Bronchial smooth muscle cell (primary cell): ENCODE data around the gene BSN. TPM values are rescaled to one million over a fixed set of nuclear protein-coding genes. Genes with fewer than 3 reads are reported as not detected.

Experiments
- total RNA-seq: library from RNA; depleted of rRNA; stranded (reverse); fragments of >200 nt; gene quantifications from 2 replicates; pipeline ENCODE4 v1.2.1, GENCODE V29; 2014

The BSN gene, protein sequence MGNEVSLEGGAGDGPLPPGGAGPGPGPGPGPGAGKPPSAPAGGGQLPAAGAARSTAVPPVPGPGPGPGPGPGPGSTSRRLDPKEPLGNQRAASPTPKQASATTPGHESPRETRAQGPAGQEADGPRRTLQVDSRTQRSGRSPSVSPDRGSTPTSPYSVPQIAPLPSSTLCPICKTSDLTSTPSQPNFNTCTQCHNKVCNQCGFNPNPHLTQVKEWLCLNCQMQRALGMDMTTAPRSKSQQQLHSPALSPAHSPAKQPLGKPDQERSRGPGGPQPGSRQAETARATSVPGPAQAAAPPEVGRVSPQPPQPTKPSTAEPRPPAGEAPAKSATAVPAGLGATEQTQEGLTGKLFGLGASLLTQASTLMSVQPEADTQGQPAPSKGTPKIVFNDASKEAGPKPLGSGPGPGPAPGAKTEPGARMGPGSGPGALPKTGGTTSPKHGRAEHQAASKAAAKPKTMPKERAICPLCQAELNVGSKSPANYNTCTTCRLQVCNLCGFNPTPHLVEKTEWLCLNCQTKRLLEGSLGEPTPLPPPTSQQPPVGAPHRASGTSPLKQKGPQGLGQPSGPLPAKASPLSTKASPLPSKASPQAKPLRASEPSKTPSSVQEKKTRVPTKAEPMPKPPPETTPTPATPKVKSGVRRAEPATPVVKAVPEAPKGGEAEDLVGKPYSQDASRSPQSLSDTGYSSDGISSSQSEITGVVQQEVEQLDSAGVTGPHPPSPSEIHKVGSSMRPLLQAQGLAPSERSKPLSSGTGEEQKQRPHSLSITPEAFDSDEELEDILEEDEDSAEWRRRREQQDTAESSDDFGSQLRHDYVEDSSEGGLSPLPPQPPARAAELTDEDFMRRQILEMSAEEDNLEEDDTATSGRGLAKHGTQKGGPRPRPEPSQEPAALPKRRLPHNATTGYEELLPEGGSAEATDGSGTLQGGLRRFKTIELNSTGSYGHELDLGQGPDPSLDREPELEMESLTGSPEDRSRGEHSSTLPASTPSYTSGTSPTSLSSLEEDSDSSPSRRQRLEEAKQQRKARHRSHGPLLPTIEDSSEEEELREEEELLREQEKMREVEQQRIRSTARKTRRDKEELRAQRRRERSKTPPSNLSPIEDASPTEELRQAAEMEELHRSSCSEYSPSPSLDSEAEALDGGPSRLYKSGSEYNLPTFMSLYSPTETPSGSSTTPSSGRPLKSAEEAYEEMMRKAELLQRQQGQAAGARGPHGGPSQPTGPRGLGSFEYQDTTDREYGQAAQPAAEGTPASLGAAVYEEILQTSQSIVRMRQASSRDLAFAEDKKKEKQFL (N-terminal part only)
- under 0.01 TPM in 2 replicates for total RNA-seq

DNA sequence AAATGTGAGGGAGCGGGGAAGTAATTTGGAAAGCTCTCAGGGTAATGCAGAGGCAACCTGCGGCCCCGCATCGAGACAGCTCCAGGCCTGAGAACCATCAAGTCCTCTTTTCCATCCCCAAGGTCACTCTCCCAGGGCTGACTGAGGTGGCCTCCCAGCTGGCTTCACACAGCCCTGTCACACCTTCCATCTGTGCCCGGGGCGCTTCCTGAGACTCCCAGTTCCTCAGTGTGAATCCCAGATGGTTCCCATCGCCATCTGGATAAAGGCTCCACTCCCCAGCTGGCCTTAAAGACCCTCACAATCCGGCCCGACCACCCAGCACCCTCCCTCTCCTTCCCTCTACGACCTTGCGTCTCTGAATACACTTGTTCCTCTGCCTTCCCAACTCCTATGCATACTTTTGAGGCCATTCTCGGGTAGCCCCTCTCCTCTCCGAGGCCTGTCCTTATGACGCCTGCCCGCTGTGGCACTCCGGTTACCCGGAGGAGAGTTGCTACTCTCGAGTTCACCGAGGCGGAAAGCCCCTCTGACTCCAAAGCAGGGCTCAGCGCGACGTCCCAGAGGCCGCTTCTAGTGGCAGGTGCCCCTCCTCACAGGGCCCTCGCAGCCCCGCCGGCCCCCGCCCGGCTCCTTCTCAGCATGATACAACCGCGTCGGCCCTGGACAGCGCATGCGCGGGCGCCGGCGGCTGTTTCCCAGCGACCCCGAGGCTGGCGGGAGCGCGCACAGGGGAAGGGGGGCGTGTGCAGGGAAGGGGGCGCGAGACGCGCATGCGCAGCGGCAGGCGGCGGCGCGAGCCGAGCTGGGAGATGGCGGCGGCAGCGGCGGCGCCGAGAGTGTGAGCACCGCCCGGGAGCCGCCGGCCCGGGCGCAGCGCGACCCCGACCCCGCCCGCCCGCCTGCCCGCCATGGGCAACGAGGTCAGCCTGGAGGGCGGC is at the start of gene BSN:
TSS of gene BSN (plus strand) at position 786 of the 941 bp plus-strand sequence. CDS start at position 912, 126 bp downstream.

DNA sequence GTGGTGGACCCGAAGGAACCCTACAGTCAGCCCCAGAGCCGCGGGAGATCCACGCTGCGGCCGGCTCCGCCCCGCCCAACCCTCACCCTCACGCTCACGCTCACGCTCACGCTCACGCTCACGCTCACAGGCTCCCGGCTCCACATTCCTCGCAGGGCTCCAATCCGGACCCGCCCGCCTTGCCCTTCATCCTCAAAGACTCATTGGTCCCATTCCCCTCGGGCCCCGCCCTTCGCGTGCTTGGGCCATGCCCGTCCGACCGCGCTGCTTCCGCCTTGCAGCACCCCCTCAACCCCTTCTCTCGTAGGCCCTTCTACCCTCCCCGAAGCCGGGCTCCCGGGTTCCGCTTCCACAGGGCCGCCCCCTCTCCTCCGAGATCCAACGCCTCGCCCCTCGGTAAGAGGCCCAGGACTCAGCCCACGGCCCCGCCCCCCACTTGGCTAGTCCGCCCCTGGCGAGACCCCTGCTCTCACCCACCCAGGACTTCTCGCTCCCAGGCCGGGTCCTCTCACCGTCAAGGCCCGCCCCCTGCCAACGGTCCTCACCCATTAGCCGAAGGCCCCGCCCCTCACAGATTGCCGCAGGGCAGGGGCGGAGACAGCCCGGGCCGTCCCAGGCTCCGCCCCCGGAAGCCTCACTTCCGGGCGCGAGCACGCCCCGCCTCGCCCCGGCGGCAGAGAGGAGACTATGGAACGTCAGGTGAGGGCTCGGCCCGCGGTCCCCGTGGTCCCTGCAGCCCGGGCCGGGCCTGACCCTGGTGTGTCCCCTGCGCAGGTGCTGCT is 119.6 kb downstream of the BSN start, which contains the start of gene APEH:
TSS of gene APEH (plus strand) at position 637 of the 782 bp plus-strand sequence. CDS start at position 688, 51 bp downstream.

DNA sequence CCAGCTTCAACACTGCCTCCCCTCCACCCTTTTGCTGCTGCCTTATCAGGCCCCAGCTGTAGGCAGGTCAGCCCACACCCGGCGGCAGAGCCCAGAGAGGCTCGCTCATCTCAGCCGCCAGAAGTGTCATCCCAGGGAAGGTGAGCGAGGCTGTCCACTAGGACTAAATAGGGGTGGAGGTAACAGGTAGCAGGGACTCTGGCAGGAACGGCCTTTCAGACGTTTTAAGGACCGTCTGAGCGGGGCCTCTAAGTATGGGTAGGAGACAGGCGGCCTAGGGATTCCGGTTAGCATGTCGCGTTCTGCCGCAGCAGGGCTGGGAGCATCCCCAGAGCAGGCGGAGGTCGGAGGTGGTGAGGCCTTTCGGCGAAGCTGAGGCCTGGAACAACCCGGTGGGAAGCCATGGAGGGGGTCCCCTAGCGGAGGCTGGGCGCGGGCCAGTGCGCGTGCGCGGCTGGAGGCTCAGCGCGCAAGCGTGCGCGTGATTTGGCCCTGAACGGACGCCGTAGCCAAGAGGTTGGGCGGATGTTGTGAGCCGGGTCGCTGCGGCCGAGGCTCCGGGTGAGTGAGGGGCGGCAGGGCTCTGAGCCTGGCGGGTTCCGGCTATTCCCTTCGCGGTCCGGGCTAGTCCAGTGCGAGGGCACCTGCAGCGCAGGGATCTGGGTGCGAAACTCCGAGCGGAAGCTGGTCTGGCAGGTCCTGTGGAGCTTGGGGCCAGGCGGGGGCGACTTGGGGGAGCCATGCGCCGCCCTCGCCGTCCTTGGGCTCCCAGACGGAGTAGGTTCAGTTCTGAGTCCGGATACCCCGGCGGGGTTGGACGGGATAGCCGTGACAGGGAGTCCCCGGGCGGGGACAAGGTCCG is 135.0 kb downstream of the BSN start, which contains the start of the genes MST1 and RNF123:
TSS of gene MST1 (minus strand) at position 429 of the 862 bp plus-strand sequence. CDS start 783 bp downstream, outside the sequence.
TSS of gene RNF123 (plus strand) at position 512 of the 862 bp plus-strand sequence. CDS start 1,609 bp downstream, outside the sequence.

DNA sequence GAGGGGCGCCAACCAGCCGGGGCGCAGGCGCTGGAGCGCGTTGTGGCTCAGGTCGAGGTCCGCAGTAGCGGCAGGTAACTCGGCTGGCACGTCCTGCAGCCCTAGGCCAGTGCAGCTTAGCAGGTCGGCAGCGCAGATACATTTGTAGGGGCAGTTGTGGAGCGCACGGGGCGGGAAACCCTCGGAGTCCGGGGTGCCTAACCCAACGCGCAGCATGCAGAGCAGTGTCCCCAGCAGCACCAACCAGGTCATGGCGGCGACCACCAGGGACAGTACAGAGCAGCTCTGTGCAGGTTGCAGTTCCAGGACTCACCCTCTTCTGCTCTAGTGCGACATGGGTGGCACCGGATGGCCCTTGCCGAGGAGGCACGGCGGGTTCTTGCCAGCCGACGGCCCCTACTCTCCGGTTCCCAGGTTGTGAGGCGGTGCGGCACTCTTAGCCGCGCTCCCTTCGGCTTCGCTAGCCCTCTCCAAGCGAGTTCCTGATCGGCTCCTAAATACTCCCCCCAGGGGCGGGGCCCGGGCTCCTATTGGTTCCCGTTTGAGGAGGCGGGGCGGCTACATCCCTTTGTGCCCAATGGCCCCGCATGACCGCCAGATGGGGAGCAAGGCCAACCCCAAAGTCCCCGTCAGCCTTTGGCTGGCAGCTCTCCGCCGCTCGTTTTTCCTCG is 165.1 kb downstream of the BSN start, which contains the start of gene AMIGO3:
TSS of gene AMIGO3 (minus strand) at position 471 of the 671 bp plus-strand sequence. CDS start at position 252, 219 bp downstream.

Other genes with a start within 250 kb of the BSN start
- gene USP4, start 214.4 kb upstream of the BSN start, total RNA-seq, result 24.3 and 27.4 TPM in 2 replicates
- gene GPX1, start 196.1 kb upstream of the BSN start, total RNA-seq, result 375 and 450 TPM in 2 replicates
- 421 and 469 TPM in 2 replicates for gene RHOA, start 142.5 kb upstream of the BSN start, total RNA-seq
- 15.0 and 19.4 TPM in 2 replicates for gene TCTA, start 142.1 kb upstream of the BSN start, total RNA-seq
- 2.5 and 4.4 TPM in 2 replicates for gene AMT, start 132.0 kb upstream of the BSN start, total RNA-seq
- 5.0 and 17.3 TPM in 2 replicates for gene NICN1, start 125.2 kb upstream of the BSN start, total RNA-seq
- 14.0 and 17.2 TPM in 2 replicates for gene DAG1, start 84.2 kb upstream of the BSN start, total RNA-seq
- 103 and 115 TPM in 2 replicates for gene APEH, start 119.9 kb downstream of the BSN start, total RNA-seq
- gene MST1, start 135.0 kb downstream of the BSN start, total RNA-seq, result 8.3 and 9.9 TPM in 2 replicates
- gene RNF123, start 135.1 kb downstream of the BSN start, total RNA-seq, result 18.8 and 22.7 TPM in 2 replicates
- under 0.01 and 0.34 TPM in 2 replicates for gene AMIGO3, start 165.2 kb downstream of the BSN start, total RNA-seq
- gene GMPPB, start 169.5 kb downstream of the BSN start, total RNA-seq, result 16.5 and 25.4 TPM in 2 replicates
- 23.2 and 31.9 TPM in 2 replicates for gene IP6K1, start 232.1 kb downstream of the BSN start, total RNA-seq
- gene CDHR4, start 245.4 kb downstream of the BSN start, total RNA-seq, result 0.16 and 0.43 TPM in 2 replicates
- 10.1 and 12.1 TPM in 2 replicates for gene INKA1, start 248.8 kb downstream of the BSN start, total RNA-seq